Gastroesophageal sphincter (tissue), 3 donors: Measurements from ENCODE around the gene ATP5IF1.

ENCODE experiments used
- POLR2A ChIP-seq, 2 donors: fragments of 450-650 bp; IDR thresholded peaks; one replicate each; pipeline ENCODE4 v1.6.1; 2017; ENCODE audit warnings: antibody characterized with exemption in 2 of 2, mild to moderate bottlenecking in 2 of 2, moderate library complexity in 1 of 2
- POLR2AphosphoS5 ChIP-seq: sonication (generic); formaldehyde crosslinking; IDR thresholded peaks from one replicate; pipeline ENCODE4 v1.6.1; 2017; ENCODE audit warnings: antibody characterized with exemption
- TF ChIP-seq, protein P1 (sequence below), 4 experiments: fragments of 200-600 bp in 2 of 4; fragments of 450-650 bp in 2 of 4; sonication (generic) in 1 of 4; IDR thresholded peaks; one replicate each; pipeline ENCODE4 v1.5.1; 2017 to 2019; ENCODE audit warnings: antibody characterized with exemption in 4 of 4, mild to moderate bottlenecking in 2 of 4, moderate library complexity in 2 of 4

- TF ChIP-seq POLR2A (IDR thresholded peaks at IDR 0.05): no peak
- TF ChIP-seq, protein P1, sequence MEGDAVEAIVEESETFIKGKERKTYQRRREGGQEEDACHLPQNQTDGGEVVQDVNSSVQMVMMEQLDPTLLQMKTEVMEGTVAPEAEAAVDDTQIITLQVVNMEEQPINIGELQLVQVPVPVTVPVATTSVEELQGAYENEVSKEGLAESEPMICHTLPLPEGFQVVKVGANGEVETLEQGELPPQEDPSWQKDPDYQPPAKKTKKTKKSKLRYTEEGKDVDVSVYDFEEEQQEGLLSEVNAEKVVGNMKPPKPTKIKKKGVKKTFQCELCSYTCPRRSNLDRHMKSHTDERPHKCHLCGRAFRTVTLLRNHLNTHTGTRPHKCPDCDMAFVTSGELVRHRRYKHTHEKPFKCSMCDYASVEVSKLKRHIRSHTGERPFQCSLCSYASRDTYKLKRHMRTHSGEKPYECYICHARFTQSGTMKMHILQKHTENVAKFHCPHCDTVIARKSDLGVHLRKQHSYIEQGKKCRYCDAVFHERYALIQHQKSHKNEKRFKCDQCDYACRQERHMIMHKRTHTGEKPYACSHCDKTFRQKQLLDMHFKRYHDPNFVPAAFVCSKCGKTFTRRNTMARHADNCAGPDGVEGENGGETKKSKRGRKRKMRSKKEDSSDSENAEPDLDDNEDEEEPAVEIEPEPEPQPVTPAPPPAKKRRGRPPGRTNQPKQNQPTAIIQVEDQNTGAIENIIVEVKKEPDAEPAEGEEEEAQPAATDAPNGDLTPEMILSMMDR (IDR thresholded peaks at IDR 0.05): no peak
- TF ChIP-seq POLR2AphosphoS5: no peak
Measured at GRCh38 chr1:28256197-28256827, 20.4 kb downstream of the ATP5IF1 start.
